ENCODE results near the gene REG4. TPM values are rescaled to one million over a fixed set of nuclear protein-coding genes. Genes with fewer than 3 reads are reported as not detected.

REG4 gene
- total and polyA plus RNA-seq, 7 experiments from 2014 or later, result 0.37 to 9.8 (median 4.2) TPM; not detected in 1

- Mint-ChIP-seq H3K9me3 (no peaks in the 10 kb centered on the region), H3K27me3 (peaks cover 10 to 69% (median 12%) of the 10 kb centered on the region in 5 donors), H3K27ac (no peak overlapping the region), H3K4me1 (peaks cover 0 to 10% (median 5%) of the 10 kb centered on the region in 7 donors), H3K36me3 (no peaks in the 10 kb centered on the region), H3K4me3 (no peak overlapping the region)
- ATAC-seq, result no peak
- H3K4me3 ChIP-seq (ENCODE audit: low read length), result no peak overlapping the region
- no peaks in the 10 kb centered on the region for H3K4me1 ChIP-seq (ENCODE audit: control insufficient read depth in 2 of 2, insufficient read depth in 2 of 2, low read length in 2 of 2)
- H3K27ac ChIP-seq (ENCODE audit: low read depth, low read length), result no peak overlapping the region
- CTCF ChIA-PET, result no interaction called here
- H3K36me3 ChIP-seq (ENCODE audit: control insufficient read depth in 2 of 3, insufficient read depth in 3 of 3, low read length in 3 of 3), result no peaks in the 10 kb centered on the region
- no peaks in the 10 kb centered on the region for H3K9me3 ChIP-seq (ENCODE audit: control insufficient read depth in 2 of 3, low read length in 3 of 3)
- intact Hi-C loops (cut with micrococcal nuclease), result no loop called here
- no peak for DNase-seq
- peaks cover 0 to 4% of the 10 kb centered on the region in 2 donors for H3K27me3 ChIP-seq (ENCODE audit: control insufficient read depth in 2 of 2, insufficient read depth in 2 of 2, low read length in 2 of 2)
- POLR2A ChIA-PET, result no interaction called here
These were observed 811 bp upstream of the REG4 start for GRCh38 chr1:119811985-119812557.

- POLR2A ChIA-PET, result interaction anchor here (0.6 kb wide), 1 partner anchor 11 kb away, joined by 3 read pairs; no protein-coding TSS in a partner anchor
- intact Hi-C loops (cut with micrococcal nuclease), result loop anchor here (2.0 to 5.0 kb wide), 3 partner anchors 64 to 333 kb away; no protein-coding TSS in a partner anchor
- peak; percentile 85 for ATAC-seq
These were observed 2.2 kb downstream of the REG4 start for GRCh38 chr1:119808972-119809550.

GRCh38 chr1:119808491-119808890, 2.8 kb downstream of the REG4 start:
- Mint-ChIP-seq H3K4me3 (no peak overlapping the region), H3K36me3 (no peaks in the 10 kb centered on the region), H3K9me3 (no peaks in the 10 kb centered on the region), H3K4me1 (peaks cover 0 to 10% (median 5%) of the 10 kb centered on the region in 7 donors), H3K27me3 (peaks cover 10 to 63% (median 16%) of the 10 kb centered on the region in 5 donors), H3K27ac (no peak overlapping the region)
- H3K27ac ChIP-seq (ENCODE audit: low read depth, low read length), result no peak overlapping the region
- POLR2A ChIA-PET, result interaction anchor here (0.6 kb wide), 1 partner anchor 10 kb away, joined by 3 read pairs; no protein-coding TSS in a partner anchor
- CTCF ChIA-PET, result interaction anchor here (0.6 to 1.6 kb wide), 5 partner anchors 9 to 131 kb away, joined by 3 to 4 read pairs (median 4); no protein-coding TSS in a partner anchor
- no peak for DNase-seq
- intact Hi-C loops (cut with micrococcal nuclease), result loop anchor here (2.0 to 5.0 kb wide), 3 partner anchors 64 to 334 kb away; no protein-coding TSS in a partner anchor
- no peaks in the 10 kb centered on the region for H3K36me3 ChIP-seq (ENCODE audit: control insufficient read depth in 2 of 3, insufficient read depth in 3 of 3, low read length in 3 of 3)
- H3K9me3 ChIP-seq (ENCODE audit: control insufficient read depth in 2 of 3, low read length in 3 of 3), result no peaks in the 10 kb centered on the region
- H3K4me3 ChIP-seq (ENCODE audit: low read length), result no peak overlapping the region
- no peaks in the 10 kb centered on the region for H3K4me1 ChIP-seq (ENCODE audit: control insufficient read depth in 2 of 2, insufficient read depth in 2 of 2, low read length in 2 of 2)
- ATAC-seq, result no peak
- H3K27me3 ChIP-seq (ENCODE audit: control insufficient read depth in 2 of 2, insufficient read depth in 2 of 2, low read length in 2 of 2), result peaks cover 0 to 4% of the 10 kb centered on the region in 2 donors

More at GRCh38 chr1:119808972-119809550, 2.2 kb downstream of the REG4 start:
- no peaks in the 10 kb centered on the region for H3K36me3 Mint-ChIP-seq
- H3K4me1 Mint-ChIP-seq, result peaks cover 0 to 10% (median 5%) of the 10 kb centered on the region in 7 donors
- H3K27me3 Mint-ChIP-seq, result peaks cover 10 to 62% (median 16%) of the 10 kb centered on the region in 5 donors
- H3K36me3 ChIP-seq (ENCODE audit: control insufficient read depth in 2 of 3, insufficient read depth in 3 of 3, low read length in 3 of 3), result no peaks in the 10 kb centered on the region
- H3K27ac ChIP-seq (ENCODE audit: low read depth, low read length), result no peak overlapping the region
- peaks cover 0 to 4% of the 10 kb centered on the region in 2 donors for H3K27me3 ChIP-seq (ENCODE audit: control insufficient read depth in 2 of 2, insufficient read depth in 2 of 2, low read length in 2 of 2)
- CTCF ChIA-PET, result interaction anchor here (0.6 to 1.6 kb wide), 9 partner anchors 8 to 131 kb away, joined by 3 to 4 read pairs (median 3); no protein-coding TSS in a partner anchor
- peak; percentile 29 to 68 (median 57) for DNase-seq
- H3K27ac Mint-ChIP-seq, result no peak overlapping the region
- no peaks in the 10 kb centered on the region for H3K9me3 ChIP-seq (ENCODE audit: control insufficient read depth in 2 of 3, low read length in 3 of 3)
- no peaks in the 10 kb centered on the region for H3K9me3 Mint-ChIP-seq
- H3K4me1 ChIP-seq (ENCODE audit: control insufficient read depth in 2 of 2, insufficient read depth in 2 of 2, low read length in 2 of 2), result no peaks in the 10 kb centered on the region
- H3K4me3 Mint-ChIP-seq, result peak overlapping the region in 3 of 10 donors; percentile 16 to 51 (median 41)
- H3K4me3 ChIP-seq (ENCODE audit: low read length), result no peak overlapping the region

DNA sequence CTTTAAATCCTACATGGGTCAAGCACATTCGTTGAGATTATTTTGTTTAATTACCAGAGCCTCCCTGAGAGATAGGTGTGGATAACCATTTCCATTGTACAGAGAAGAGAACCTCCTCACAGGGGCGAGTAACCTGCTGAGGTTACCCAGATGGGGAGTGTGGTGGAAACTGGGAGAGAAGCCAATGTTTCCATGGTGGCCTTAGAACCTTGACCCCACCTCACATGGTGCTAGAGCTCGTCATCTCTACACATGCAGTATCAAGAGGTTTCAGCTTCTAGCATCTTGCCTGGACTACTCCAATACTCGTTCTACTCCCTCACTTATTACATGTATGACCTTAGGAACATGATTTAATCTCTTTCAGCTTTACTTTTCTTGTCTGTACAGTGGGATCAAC, 4.8 kb downstream of the REG4 start:
- peaks cover 0 to 10% (median 5%) of the 10 kb centered on the region in 7 donors for H3K4me1 Mint-ChIP-seq
- Histone ChIP-seq H3K4me1 (ENCODE audit: control insufficient read depth in 2 of 2, insufficient read depth in 2 of 2, low read length in 2 of 2) (no peaks in the 10 kb centered on the region), H3K36me3 (ENCODE audit: control insufficient read depth in 2 of 3, insufficient read depth in 3 of 3, low read length in 3 of 3) (no peaks in the 10 kb centered on the region), H3K27ac (ENCODE audit: low read depth, low read length) (no peak overlapping the region), H3K4me3 (ENCODE audit: low read length) (no peak overlapping the region), H3K9me3 (ENCODE audit: control insufficient read depth in 2 of 3, low read length in 3 of 3) (no peaks in the 10 kb centered on the region), H3K27me3 (ENCODE audit: control insufficient read depth in 2 of 2, insufficient read depth in 2 of 2, low read length in 2 of 2) (peaks cover 0 to 4% of the 10 kb centered on the region in 2 donors)
- POLR2A ChIA-PET, result no interaction called here
- H3K4me3 Mint-ChIP-seq, result no peak overlapping the region
- H3K27ac Mint-ChIP-seq, result no peak overlapping the region
- H3K36me3 Mint-ChIP-seq, result no peaks in the 10 kb centered on the region
- intact Hi-C loops (cut with micrococcal nuclease), result loop anchor here in 1 of 2 donors (5.0 kb wide), 2 partner anchors 161 to 336 kb away; no protein-coding TSS in a partner anchor
- CTCF ChIA-PET, result interaction anchor here (0.9 to 1.4 kb wide), 2 partner anchors 9 to 16 kb away, joined by 3 to 4 read pairs; no protein-coding TSS in a partner anchor
- H3K9me3 Mint-ChIP-seq, result no peaks in the 10 kb centered on the region
- DNase-seq, result no peak
- peaks cover 6 to 52% (median 16%) of the 10 kb centered on the region in 5 donors for H3K27me3 Mint-ChIP-seq
- no peak for ATAC-seq

DNA sequence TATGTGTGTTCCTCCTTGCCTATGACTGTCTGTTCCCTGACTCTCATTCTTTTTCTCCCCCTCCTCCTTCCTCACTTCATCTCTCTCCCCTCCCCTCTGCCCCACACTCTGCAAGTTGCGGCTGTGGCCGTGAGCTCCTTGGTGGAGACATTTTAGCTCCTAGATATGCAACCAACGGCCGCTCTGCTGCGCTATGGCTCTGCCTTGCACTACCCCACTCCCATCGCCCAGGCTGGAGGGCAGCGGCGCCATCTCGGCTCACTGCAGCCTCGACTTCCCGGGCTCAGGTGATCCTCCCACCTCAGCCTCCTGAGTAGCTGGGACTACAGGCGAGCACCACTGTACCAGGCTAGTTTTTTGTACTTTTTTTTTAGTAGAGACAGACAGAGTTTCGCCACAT, 5.5 kb downstream of the REG4 start:
- intact Hi-C loops (cut with micrococcal nuclease), result loop anchor here in 1 of 2 donors (5.0 kb wide), 2 partner anchors 162 to 337 kb away; no protein-coding TSS in a partner anchor
- H3K27me3 Mint-ChIP-seq, result peaks cover 6 to 48% (median 16%) of the 10 kb centered on the region in 5 donors

GRCh38 chr1:119805247-119805646, 6.0 kb downstream of the REG4 start:
- H3K27ac ChIP-seq (ENCODE audit: low read depth, low read length), result no peak overlapping the region
- peaks cover under 1 to 10% (median 6%) of the 10 kb centered on the region in 7 donors for H3K4me1 Mint-ChIP-seq
- no peak for ATAC-seq
- no peak overlapping the region for H3K4me3 Mint-ChIP-seq
- no peak overlapping the region for H3K4me3 ChIP-seq (ENCODE audit: low read length)
- H3K9me3 Mint-ChIP-seq, result no peaks in the 10 kb centered on the region
- H3K4me1 ChIP-seq (ENCODE audit: control insufficient read depth in 2 of 2, insufficient read depth in 2 of 2, low read length in 2 of 2), result no peaks in the 10 kb centered on the region
- ChIA-PET POLR2A (no interaction called here), CTCF (no interaction called here)
- H3K9me3 ChIP-seq (ENCODE audit: control insufficient read depth in 2 of 3, low read length in 3 of 3), result no peaks in the 10 kb centered on the region
- peaks cover 0 to 4% of the 10 kb centered on the region in 2 donors for H3K27me3 ChIP-seq (ENCODE audit: control insufficient read depth in 2 of 2, insufficient read depth in 2 of 2, low read length in 2 of 2)
- H3K36me3 ChIP-seq (ENCODE audit: control insufficient read depth in 2 of 3, insufficient read depth in 3 of 3, low read length in 3 of 3), result no peaks in the 10 kb centered on the region
- DNase-seq, result no peak
- peaks cover 6 to 46% (median 16%) of the 10 kb centered on the region in 5 donors for H3K27me3 Mint-ChIP-seq
- H3K27ac Mint-ChIP-seq, result no peak overlapping the region
- no peaks in the 10 kb centered on the region for H3K36me3 Mint-ChIP-seq
- intact Hi-C loops (cut with micrococcal nuclease), result loop anchor here in 1 of 2 donors (5.0 kb wide), 2 partner anchors 162 to 337 kb away; no protein-coding TSS in a partner anchor

More for the DNA sequence above, 5.5 kb downstream of the REG4 start:
- CTCF ChIA-PET, result no interaction called here
- POLR2A ChIA-PET, result no interaction called here
- no peaks in the 10 kb centered on the region for H3K36me3 ChIP-seq (ENCODE audit: control insufficient read depth in 2 of 3, insufficient read depth in 3 of 3, low read length in 3 of 3)
- H3K9me3 ChIP-seq (ENCODE audit: control insufficient read depth in 2 of 3, low read length in 3 of 3), result no peaks in the 10 kb centered on the region
- Mint-ChIP-seq H3K9me3 (no peaks in the 10 kb centered on the region), H3K36me3 (no peaks in the 10 kb centered on the region), H3K4me3 (no peak overlapping the region), H3K4me1 (peaks cover 0 to 10% (median 5%) of the 10 kb centered on the region in 7 donors), H3K27ac (no peak overlapping the region)
- no peak overlapping the region for H3K4me3 ChIP-seq (ENCODE audit: low read length)
- H3K4me1 ChIP-seq (ENCODE audit: control insufficient read depth in 2 of 2, insufficient read depth in 2 of 2, low read length in 2 of 2), result no peaks in the 10 kb centered on the region
- no peak overlapping the region for H3K27ac ChIP-seq (ENCODE audit: low read depth, low read length)
- DNase-seq (no peak), ATAC-seq (no peak)
- peaks cover 0 to 4% of the 10 kb centered on the region in 2 donors for H3K27me3 ChIP-seq (ENCODE audit: control insufficient read depth in 2 of 2, insufficient read depth in 2 of 2, low read length in 2 of 2)

Data from naive thymus-derived CD4-positive, alpha-beta T cell (primary cell).